Spleen (tissue), 7 donors: Measurements from ENCODE around the gene MYH10.

Experiments used
- POLR2A ChIP-seq, 3 donors: fragments of 450-650 bp; IDR thresholded peaks; one replicate each; pipeline ENCODE4 v1.5.1; 2017; ENCODE audit warnings: antibody characterized with exemption in 3 of 3, mild to moderate bottlenecking in 1 of 3
- POLR2AphosphoS5 ChIP-seq, 3 donors: sonication (generic); formaldehyde crosslinking; IDR thresholded peaks; one replicate each; pipeline ENCODE4 v1.5.1; 2017; ENCODE audit warnings: antibody characterized with exemption in 3 of 3
- TF ChIP-seq, protein P1 (sequence below), 11 experiments: fragments of 200-600 bp in 7 of 11; fragments of 450-650 bp in 4 of 11; sonication (generic) in 4 of 11; IDR thresholded peaks in 8 of 11; conservative IDR thresholded peaks in 3 of 11; 1 replicate in 7 of 11; 2 replicates in 4 of 11; pipeline versions ENCODE4 v1.4.0 to v1.8.0; 2016 to 2021; ENCODE audit warnings: antibody characterized with exemption in 11 of 11, inconsistent platforms in 4 of 11, mild to moderate bottlenecking in 1 of 11
- donor health status: DM: no; HTN: no; CAD: no; lungs with moderate emphysema.
- donor health status: DM: no; HTN: no; CAD: no.
- donor health status: DM: no; HTN: no; CAD: no.

DNA sequence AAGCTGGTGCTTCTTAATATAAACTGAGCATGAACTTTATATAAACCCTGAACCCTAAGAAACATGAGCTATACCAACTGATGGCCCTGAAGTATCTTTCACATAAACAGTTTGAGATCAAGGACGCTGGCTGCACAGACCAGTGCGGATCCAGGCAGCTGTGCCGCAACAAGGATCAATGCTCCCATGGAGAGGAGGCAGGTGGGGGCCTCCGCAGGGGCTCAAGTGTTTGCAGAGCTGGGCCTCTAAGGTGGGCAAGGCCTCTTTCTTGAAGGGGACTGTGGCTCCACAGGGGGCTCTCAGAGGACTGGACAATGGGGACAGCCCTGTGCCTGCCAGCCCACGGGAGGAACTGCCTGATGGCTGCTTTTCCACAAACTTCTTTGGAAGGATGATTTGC is 148.8 kb downstream of the MYH10 start:
- TF ChIP-seq, protein P1, sequence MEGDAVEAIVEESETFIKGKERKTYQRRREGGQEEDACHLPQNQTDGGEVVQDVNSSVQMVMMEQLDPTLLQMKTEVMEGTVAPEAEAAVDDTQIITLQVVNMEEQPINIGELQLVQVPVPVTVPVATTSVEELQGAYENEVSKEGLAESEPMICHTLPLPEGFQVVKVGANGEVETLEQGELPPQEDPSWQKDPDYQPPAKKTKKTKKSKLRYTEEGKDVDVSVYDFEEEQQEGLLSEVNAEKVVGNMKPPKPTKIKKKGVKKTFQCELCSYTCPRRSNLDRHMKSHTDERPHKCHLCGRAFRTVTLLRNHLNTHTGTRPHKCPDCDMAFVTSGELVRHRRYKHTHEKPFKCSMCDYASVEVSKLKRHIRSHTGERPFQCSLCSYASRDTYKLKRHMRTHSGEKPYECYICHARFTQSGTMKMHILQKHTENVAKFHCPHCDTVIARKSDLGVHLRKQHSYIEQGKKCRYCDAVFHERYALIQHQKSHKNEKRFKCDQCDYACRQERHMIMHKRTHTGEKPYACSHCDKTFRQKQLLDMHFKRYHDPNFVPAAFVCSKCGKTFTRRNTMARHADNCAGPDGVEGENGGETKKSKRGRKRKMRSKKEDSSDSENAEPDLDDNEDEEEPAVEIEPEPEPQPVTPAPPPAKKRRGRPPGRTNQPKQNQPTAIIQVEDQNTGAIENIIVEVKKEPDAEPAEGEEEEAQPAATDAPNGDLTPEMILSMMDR (IDR thresholded peaks at IDR 0.05 in 8 of 11, conservative IDR thresholded peaks at IDR 0.05 in 3 of 11): no peak
- TF ChIP-seq POLR2AphosphoS5 (IDR thresholded peaks at IDR 0.05) (no peak), POLR2A (IDR thresholded peaks at IDR 0.05) (no peak)
